Renal cortex interstitium (tissue), 11 donors: Measurements from ENCODE around the gene NCKAP1. TPM values are rescaled to one million over a fixed set of nuclear protein-coding genes. Genes with fewer than 3 reads are reported as not detected.
"Not testable (repeated sequence)": the region's sequence is repeated elsewhere in the genome, so short reads cannot be mapped to it uniquely, and the experiment has no call there.

Source experiments
- DNase-seq, 11 donors: peaks; one replicate each; pipeline ENCODE4 v3.0.0-alpha.2; 2013; ENCODE audit warnings: low read depth in 9 of 11, low spot score in 4 of 11; ENCODE audit errors: extremely low read depth in 1 of 11
- polyA plus RNA-seq, 3 donors: library from polyadenylated mRNA; unstranded; fragments of 120-200 nt; gene quantifications; one replicate each; pipeline ENCODE4 v1.2.1, GENCODE V29; 2013; ENCODE audit not compliant: insufficient read length in 3 of 3

The NCKAP1 gene
- polyA plus RNA-seq, 3 donors = 114 to 145 (median 121) TPM

DNA sequence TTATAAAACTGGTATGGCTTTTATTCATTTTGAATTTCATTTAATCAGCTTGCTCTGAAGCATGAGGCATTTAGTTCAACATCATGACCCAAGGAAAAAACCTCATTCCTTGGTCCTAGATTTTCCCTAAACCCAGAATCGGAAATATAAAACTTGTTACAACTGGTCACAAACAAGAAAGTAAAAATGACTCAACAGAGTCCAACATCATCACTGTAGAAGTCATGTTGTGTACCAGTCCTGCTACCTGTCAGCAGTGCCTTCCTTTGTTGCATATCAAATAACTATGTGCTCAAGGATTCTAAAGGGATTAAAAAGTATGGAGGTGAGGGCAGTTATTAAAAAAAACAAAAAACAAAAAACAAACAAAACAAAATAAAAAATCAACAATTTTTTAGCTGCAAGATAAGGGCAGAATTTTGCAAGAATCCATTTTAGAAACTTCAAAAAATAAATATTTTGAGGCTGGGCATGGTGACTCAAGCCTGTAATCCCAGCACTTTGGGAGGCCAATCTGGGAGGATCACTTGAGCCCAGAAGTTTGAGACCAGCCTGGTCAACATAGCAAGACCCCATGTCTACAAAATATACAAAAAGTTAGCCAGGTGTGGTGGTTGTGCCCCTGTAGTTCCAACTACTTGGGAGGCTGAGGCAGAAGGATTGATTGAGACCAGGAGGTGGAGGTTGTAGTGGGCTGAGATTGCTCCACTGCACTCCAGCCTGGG, 18.4 kb downstream of the NCKAP1 start:
- no peak for DNase-seq

DNA sequence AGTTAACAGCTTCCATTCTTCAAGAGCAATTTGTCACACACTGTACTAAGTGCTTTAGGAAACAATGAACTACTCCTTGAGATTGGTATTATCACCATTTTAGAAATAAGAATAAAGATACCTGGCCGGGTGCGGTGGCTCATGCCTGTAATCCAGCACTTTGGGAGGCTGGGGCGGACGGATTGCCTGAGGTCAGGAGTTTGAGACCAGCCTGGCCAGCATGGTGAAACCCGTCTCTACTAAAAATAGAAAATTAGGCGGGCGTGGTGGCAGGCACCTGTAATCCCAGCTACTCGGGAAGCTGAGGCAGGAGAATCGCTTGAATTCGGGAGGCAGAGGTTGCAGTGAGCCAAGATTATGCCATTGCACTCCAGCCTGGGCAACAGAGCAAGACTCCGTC, 20.4 kb downstream of the NCKAP1 start:
- DNase-seq = not testable (repeated sequence)

DNA sequence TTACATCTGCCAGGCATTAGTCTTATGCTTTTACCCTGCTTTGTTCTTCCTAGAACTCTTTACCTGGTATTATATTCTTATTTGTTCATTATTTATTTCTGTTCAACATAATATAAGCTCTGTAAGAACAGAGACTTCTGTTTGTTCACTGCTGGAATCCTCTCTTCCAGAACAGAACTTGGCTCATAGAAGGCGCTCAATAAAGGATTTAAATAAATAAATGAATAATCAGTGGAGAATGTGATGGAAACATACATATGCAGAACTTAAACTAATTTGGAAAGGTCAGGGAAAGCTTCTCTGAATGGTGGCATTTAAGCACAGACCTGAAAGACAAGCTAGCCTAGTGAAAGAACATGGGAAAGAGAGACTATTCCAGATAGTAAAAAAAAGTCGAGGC, 24.3 kb downstream of the NCKAP1 start:
- DNase-seq = no peak

GRCh38 chr2:183011743-183012142, 26.5 kb downstream of the NCKAP1 start:
- DNase-seq = no peak

DNA sequence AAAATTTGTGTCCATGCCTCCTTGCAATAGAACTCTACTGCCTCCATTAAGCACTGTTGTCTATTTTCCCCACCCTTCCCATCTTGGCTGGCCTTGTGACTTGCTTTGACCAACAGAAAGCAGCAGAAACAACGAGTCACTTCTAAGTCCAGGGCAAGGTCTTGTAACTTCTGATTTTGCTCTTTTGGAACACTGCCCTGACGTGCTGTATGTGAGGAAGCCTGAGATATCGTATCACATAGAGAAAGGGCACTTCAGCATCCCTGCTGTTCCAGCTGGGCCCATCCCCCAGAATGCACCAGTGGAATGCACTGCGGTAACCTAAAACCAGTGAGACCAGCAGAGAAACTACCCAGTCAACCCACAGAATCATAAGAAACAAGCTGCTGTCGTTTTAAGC, 28.1 kb downstream of the NCKAP1 start:
- peak in 9 of 11 donors; percentile 5 to 50 (median 31) for DNase-seq

- DNase-seq = no peak
Measured at GRCh38 chr2:183009249-183009899, 28.9 kb downstream of the NCKAP1 start.

DNA sequence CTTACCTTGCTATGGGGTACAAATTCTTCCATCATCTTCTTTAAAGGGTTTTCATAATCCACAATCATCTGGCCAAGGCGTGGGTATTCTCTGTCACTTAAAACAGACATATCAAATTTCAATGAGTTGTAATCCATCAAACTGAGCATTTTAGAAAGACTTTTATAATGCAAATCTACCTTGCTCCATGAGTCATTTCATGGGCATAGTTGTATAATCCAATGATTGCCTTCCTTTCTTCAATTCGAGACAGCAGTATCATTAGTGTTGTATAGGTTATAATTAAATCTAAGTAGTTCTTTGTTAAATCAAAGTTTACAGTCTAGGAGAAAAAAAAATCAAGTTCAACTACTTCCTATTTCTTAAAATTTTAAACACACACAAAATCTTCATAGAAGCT, 36.3 kb downstream of the NCKAP1 start:
- no peak for DNase-seq

DNA sequence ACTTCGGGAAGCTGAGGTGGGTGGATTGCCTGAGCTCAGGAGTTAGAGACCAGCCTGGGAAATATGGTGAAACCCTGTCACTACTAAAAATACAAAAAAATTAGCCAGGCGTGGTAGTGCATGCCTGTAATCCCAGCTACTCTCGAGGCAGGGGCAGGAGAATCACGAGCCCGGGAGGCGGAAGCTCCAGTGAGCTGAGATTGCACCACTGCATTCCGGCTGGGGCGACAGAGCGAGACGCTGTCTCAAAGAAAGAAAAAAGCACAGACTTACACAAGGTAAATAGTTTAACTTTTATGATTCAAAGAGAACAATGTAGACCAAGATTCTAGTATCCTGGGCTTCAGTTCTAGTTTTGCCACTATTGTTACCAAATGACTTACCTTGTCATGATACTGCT, 37.4 kb downstream of the NCKAP1 start:
- peak in 5 of 11 donors; percentile 11 to 39 (median 13) for DNase-seq

DNA sequence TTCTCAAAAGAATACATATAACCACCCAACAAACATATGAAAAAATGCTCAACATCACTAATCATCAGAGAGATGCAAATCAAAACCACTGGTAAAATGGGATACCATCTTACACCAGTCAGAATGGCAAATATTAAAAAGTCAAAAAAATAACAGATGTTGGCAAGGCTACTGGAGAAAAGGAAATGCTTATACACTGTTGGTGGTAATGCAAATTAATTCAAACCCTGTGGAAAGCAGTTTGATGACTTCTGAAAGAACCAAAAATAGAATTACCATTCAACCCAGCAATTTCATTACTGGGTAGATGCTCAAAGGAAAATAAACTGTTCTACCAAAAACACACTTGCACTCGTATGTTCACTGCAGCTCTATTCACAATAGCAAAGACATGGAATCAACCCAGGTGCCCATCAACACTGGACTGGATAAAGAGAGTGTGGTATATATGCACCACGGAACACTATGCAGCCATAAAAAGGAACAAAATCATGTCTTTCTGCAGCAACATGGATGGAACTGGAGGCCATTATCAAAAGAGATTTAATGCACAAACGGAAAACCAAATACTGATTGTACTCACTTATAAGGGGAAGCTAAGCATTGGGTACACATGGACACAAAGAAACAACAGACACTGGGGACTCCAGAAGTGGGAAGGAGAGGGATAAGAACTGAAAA, 38.8 kb downstream of the NCKAP1 start:
- no peak for DNase-seq

DNA sequence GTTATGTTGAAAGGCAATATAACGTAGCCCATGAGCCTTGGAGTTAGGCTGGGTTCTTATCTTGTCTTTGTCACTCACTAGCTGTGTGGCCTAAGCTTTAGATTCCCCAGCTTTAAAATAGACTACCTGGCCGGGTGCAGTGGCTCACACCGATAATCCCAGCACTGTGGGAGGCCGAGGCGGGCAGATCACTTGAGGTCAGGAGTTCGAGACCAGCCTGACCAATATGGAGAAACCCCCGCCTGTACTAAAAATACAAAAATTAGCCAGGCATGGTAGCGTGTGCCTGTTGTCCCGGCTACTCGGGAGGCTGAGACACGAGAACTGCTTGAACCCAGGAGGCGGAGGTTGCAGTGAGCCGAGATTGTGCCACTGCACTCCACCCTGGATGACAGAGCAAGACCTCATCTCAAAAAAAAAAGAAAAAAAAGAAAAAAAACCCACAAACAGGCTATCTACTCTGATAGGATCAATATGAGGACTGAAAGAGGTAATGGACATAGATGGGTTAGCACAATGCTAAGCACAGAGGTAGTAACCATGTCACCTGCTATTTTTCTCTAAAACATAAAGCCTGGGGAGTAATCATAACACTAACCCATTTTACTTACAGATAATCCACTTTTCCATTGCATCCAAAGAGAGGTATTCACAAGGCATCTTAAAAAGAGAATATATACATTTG, 43.9 kb downstream of the NCKAP1 start:
- DNase-seq = no peak

GRCh38 chr2:182982941-182983340, 55.3 kb downstream of the NCKAP1 start:
- no peak for DNase-seq

GRCh38 chr2:182981475-182981874, 56.8 kb downstream of the NCKAP1 start:
- DNase-seq = not testable (repeated sequence)

- no peak for DNase-seq
Measured at GRCh38 chr2:182980652-182981051, 57.6 kb downstream of the NCKAP1 start.

DNA sequence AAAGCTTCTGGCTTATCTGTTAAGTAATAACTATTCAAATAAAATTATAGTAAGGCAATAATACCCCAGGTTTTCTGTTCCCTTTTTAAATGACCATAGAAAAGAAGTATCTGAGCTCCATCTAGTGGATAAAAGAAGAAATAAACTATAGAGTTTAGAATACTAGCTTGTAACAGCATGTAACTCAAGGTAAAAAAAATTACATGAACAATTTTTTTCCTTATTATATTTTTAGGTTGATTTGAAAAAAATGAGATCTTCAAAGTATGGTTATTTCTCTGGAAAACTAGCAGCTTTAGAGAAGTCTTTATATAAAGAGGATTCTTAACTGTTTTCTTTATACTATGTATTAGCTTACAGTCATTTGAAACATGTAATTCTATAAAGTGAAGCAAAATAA, 58.1 kb downstream of the NCKAP1 start:
- DNase-seq = peak in 6 of 11 donors; percentile 3 to 20 (median 8)

DNA sequence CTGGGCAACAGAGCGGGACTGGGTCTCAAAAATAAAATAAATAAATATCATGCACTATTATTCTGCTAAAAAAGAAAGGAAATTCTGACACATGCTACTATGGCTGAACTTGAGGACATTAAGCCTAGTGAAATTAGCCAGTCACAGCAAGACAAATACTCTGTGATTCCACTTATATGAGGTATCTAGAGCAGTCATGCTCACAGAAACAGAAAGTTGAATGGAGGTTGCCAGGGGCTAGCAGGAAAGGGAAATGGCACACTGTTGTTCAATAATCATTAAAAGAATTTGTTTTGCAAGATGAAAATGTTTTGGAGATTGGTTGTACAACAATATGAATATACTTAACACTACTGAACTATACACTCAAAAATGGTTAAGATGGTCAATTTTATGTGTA, 60.8 kb downstream of the NCKAP1 start:
- DNase-seq = no peak

GRCh38 chr2:182973441-182974352, 64.6 kb downstream of the NCKAP1 start:
- DNase-seq = no peak

DNA sequence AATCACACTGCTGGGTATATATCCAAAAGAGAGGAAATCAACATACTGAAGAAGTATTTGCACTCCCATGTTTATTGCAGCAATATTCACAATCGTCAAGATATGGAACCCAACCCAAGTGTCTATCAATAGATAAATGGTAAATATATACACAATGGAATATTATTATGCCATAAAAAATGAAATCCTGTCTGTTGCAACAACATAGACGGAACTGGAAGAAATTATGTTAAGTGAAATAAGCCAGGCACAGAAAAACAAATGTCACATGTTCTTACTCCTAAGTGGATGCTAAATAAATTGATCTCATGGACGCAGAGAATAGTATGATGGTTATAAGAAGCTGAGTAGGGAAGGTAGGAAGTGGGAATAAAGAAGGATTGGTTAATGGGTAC, 65.7 kb downstream of the NCKAP1 start:
- no peak for DNase-seq

- no peak for DNase-seq
Measured at GRCh38 chr2:182971820-182972547, 66.3 kb downstream of the NCKAP1 start.
